ENCODE data around the gene PAK1. TPM values are rescaled to one million over a fixed set of nuclear protein-coding genes. Genes with fewer than 3 reads are reported as not detected.

Gene PAK1
- total and polyA plus RNA-seq, 2 of the 4 experiments (the other 2 are of a cell fraction) = 34.3 to 60.6 TPM

- CTCF ChIA-PET = interaction anchor here (0.6 kb wide), 2 partner anchors 19 to 146 kb away, joined by 3 to 5 read pairs; no protein-coding TSS in a partner anchor
- no CpG with 5 or more reads among the region's 7 CpGs for WGBS, 2 experiments (ENCODE audit: extremely low coverage in 2 of 2, insufficient read length in 1 of 2)
These were observed 29.6 kb downstream of the PAK1 start for GRCh38 chr11:77444261-77444660.

More at GRCh38 chr11:77444261-77444660, 29.6 kb downstream of the PAK1 start:
- dilution Hi-C loops (cut with HindIII; ENCODE audit: low sequenced_read_pairs, unreplicated experiment) (no loop called here), intact Hi-C loops (cut with micrococcal nuclease) (no loop called here), in situ Hi-C loops (cut with MboI; ENCODE audit: low sequenced_read_pairs) (no loop called here)
- DNase-seq = no peak
- H4K20me1 ChIP-seq (ENCODE audit: insufficient read depth, low read length) = no peaks in the 10 kb centered on the region
- no peak for TF ChIP-seq RFX5 (IDR thresholded peaks at IDR 0.05; ENCODE audit: low read depth, low read length)
- H3K27ac ChIP-seq (ENCODE audit: insufficient read depth, low read length) = no peak overlapping the region
- ATAC-seq (ENCODE audit: low read depth) = no peak
- no peak overlapping the region for H4K5ac ChIP-seq (ENCODE audit: low read depth, low read length)
- POLR2A ChIA-PET (ENCODE audit: unreplicated experiment) = no interaction called here
- no peak overlapping the region for H2AK5ac ChIP-seq (ENCODE audit: low read depth, low read length)
- H3K9me3 ChIP-seq (ENCODE audit: control insufficient read depth, insufficient read depth, low read length) = no peaks in the 10 kb centered on the region
- H3K36me3 ChIP-seq (ENCODE audit: control insufficient read depth, insufficient read depth, low read length) = no peaks in the 10 kb centered on the region
- H2BK120ac ChIP-seq (ENCODE audit: low read depth, low read length) = no peak overlapping the region
- H2BK20ac ChIP-seq (ENCODE audit: low read depth, low read length) = no peak overlapping the region
- no peak overlapping the region for H2BK15ac ChIP-seq (ENCODE audit: low read depth, low read length)
- BruUV-seq (replicated peaks) = no TSS peak
- H3K23ac ChIP-seq (ENCODE audit: low read depth, low read length) = no peak overlapping the region
- H3K18ac ChIP-seq (ENCODE audit: low read depth, low read length) = no peak overlapping the region
- H2AK9ac ChIP-seq (replicated peaks; ENCODE audit: low read depth, low read length, poor library complexity) = no peak overlapping the region
- H4K91ac ChIP-seq (ENCODE audit: insufficient read depth, low read depth, low read length) = no peak overlapping the region
- H2BK5ac ChIP-seq (ENCODE audit: low read depth, low read length, poor library complexity, severe bottlenecking) = no peak overlapping the region
- H3K56ac ChIP-seq (ENCODE audit: extremely low read depth, insufficient read depth, low read length) = no peak overlapping the region
- no peak overlapping the region for H3K14ac ChIP-seq (replicated peaks; ENCODE audit: low read depth, low read length)
- H3K4me3 ChIP-seq (ENCODE audit: insufficient read depth, low read depth, low read length) = no peak overlapping the region
- H3K79me1 ChIP-seq (ENCODE audit: low read depth in 1 of 2, low read length in 2 of 2) = no peaks in the 10 kb centered on the region
- no peak overlapping the region for H3K4ac ChIP-seq (ENCODE audit: low read depth, low read length)
- no peak overlapping the region for H3K9ac ChIP-seq (ENCODE audit: low read depth, low read length)
- no peaks in the 10 kb centered on the region for H3K4me1 ChIP-seq (ENCODE audit: control insufficient read depth, insufficient read depth, low read length)
- H4K8ac ChIP-seq (ENCODE audit: low read depth in 2 of 2, low read length in 2 of 2) = no peak overlapping the region
- no peaks in the 10 kb centered on the region for H3K9me1 ChIP-seq (ENCODE audit: insufficient read depth, low read length)
- H3K4me2 ChIP-seq (ENCODE audit: low read depth, low read length) = no peak overlapping the region
- no peak overlapping the region for H2AFZ ChIP-seq (replicated peaks; ENCODE audit: low read length, poor library complexity)
- H3K27me3 ChIP-seq (ENCODE audit: control insufficient read depth, insufficient read depth, low read length) = peaks cover 22% of the 10 kb centered on the region

Data from IMR-90 (cell line).